ENCODE measurements around the gene NEUROD2.

Gene NEUROD2

GRCh38 chr17:39612935-39613464 lies 5.3 kb upstream of the NEUROD2 start:
- no peak for DNase-seq (ENCODE audit: low read depth)
- no peak for TF ChIP-seq CTCF (conservative IDR thresholded peaks at IDR 0.05; ENCODE audit: low read depth, low read length)

GRCh38 chr17:39612291-39612894 lies 4.7 kb upstream of the NEUROD2 start:
- TF ChIP-seq CTCF (conservative IDR thresholded peaks at IDR 0.05; ENCODE audit: low read depth, low read length): no peak
- H3K4me3 ChIP-seq (ENCODE audit: low read depth, low read length): no peak overlapping the region
- DNase-seq (ENCODE audit: low read depth): no peak

More at GRCh38 chr17:39612935-39613464, 5.3 kb upstream of the NEUROD2 start:
- no peak overlapping the region for H3K4me3 ChIP-seq (ENCODE audit: low read depth, low read length)

- DNase-seq (ENCODE audit: low read depth): no peak
These were observed 3.8 kb upstream of the NEUROD2 start for GRCh38 chr17:39611401-39612112.

GRCh38 chr17:39609416-39610025 lies 1.8 kb upstream of the NEUROD2 start:
- no peak overlapping the region for H3K4me3 ChIP-seq (ENCODE audit: low read depth, low read length)
- TF ChIP-seq CTCF (conservative IDR thresholded peaks at IDR 0.05; ENCODE audit: low read depth, low read length): no peak
- no peak for DNase-seq (ENCODE audit: low read depth)

More at GRCh38 chr17:39611401-39612112, 3.8 kb upstream of the NEUROD2 start:
- H3K4me3 ChIP-seq (ENCODE audit: low read depth, low read length): no peak overlapping the region
- TF ChIP-seq CTCF (conservative IDR thresholded peaks at IDR 0.05; ENCODE audit: low read depth, low read length): no peak

- DNase-seq (ENCODE audit: low read depth): no peak
- H3K4me3 ChIP-seq (ENCODE audit: low read depth, low read length): no peak overlapping the region
- TF ChIP-seq CTCF (conservative IDR thresholded peaks at IDR 0.05; ENCODE audit: low read depth, low read length): no peak
These were observed 642 bp upstream of the NEUROD2 start for GRCh38 chr17:39608142-39608981.

GRCh38 chr17:39607057-39607850 lies 466 bp downstream of the NEUROD2 start:
- DNase-seq (ENCODE audit: low read depth): no peak
- TF ChIP-seq CTCF (conservative IDR thresholded peaks at IDR 0.05; ENCODE audit: low read depth, low read length): no peak
- no peak overlapping the region for H3K4me3 ChIP-seq (ENCODE audit: low read depth, low read length)

Data from choroid plexus epithelial cell (primary cell).